Right lobe of liver (tissue), 6 donors: ENCODE measurements around the gene ATR. TPM values are rescaled to one million over a fixed set of nuclear protein-coding genes. Genes with fewer than 3 reads are reported as not detected.

ENCODE experiments used
- ATAC-seq, 4 donors: fragments of 200-7000 bp; cut with Tn5 transposase; one replicate each; pipeline ENCODE4 v1.9.1; 2020; ENCODE audit warnings: mild to moderate bottlenecking in 4 of 4, moderate library complexity in 4 of 4
- DNase-seq, 3 donors: peaks; one replicate each; pipeline ENCODE4 v3.0.0-alpha.2; 2020
- H3K27ac ChIP-seq, 3 donors: fragments of 200-600 bp; one replicate each; pipeline ENCODE4 v1.8.0; 2022
- H3K27me3 ChIP-seq, 2 donors: fragments of 200-600 bp; one replicate each; pipeline ENCODE4 v1.8.0; 2022
- H3K36me3 ChIP-seq, 4 donors: fragments of 200-600 bp; sonication (generic) in 1 of 4; one replicate each; pipeline versions ENCODE4 v1.5.1 to v1.8.0; 2017 to 2022; ENCODE audit warnings: control low read depth in 1 of 4
- H3K4me1 ChIP-seq, 4 donors: fragments of 200-600 bp; sonication (generic) in 1 of 4; one replicate each; pipeline versions ENCODE4 v1.5.1 to v1.8.0; 2017 to 2022; ENCODE audit warnings: control low read depth in 1 of 4
- H3K4me3 ChIP-seq, 3 donors: fragments of 200-600 bp; one replicate each; pipeline ENCODE4 v1.8.0; 2022
- H3K9me3 ChIP-seq, 4 donors: fragments of 200-600 bp; sonication (generic) in 1 of 4; one replicate each; pipeline versions ENCODE4 v1.5.1 to v1.8.0; 2017 to 2022; ENCODE audit warnings: control low read depth in 1 of 4
- CTCF ChIP-seq, 4 donors: fragments of 200-600 bp in 3 of 4; fragments of 450-650 bp in 1 of 4; IDR thresholded peaks; one replicate each; pipeline versions ENCODE4 v1.5.1 to v1.8.0; 2016 to 2022; ENCODE audit warnings: antibody characterized with exemption in 4 of 4, mild to moderate bottlenecking in 2 of 4
- POLR2A ChIP-seq: fragments of 450-650 bp; IDR thresholded peaks from one replicate; pipeline ENCODE4 v1.6.1; 2017; ENCODE audit warnings: antibody characterized with exemption, mild to moderate bottlenecking
- WGBS: methylation state at CpG from one replicate; pipeline ENCODE4 v1.1.6; 2018; ENCODE audit warnings: low coverage, low lambda C conversion rate; ENCODE audit not compliant: insufficient coverage; ENCODE audit errors: missing lambda C conversion rate; 5-methylcytosine and 5-hydroxymethylcytosine counted together
- intact Hi-C, 2 donors: fragments of 100-400 bp; cut with DNase I; formaldehyde crosslinking; loops; one replicate each; pipeline versions ENCODE4 v1.11.2 to v1.14.1; 2022
- total RNA-seq, 6 experiments: library from RNA; depleted of rRNA in 2 of 6; stranded (reverse); fragments of >200 nt in 2 of 6; fragmentation: NEBNext Ultra II Directional in 3 of 6; extraction: Animal tissue kit (Norgen Biotek cat#: 25700) in 3 of 6; gene quantifications; one replicate each; pipeline versions ENCODE4 v1.1.0 to v1.2.4, GENCODE V29; 2016 to 2023
- donor health status: DM: no; HTN: yes; CAD: no.
- donor health status: DM: no; HTN: no; CAD: no.
- donor health status: DM: no; HTN: no; CAD: no.
- donor health status: DM: no; HTN: yes; CAD: no.
- donor health status: DM: no; HTN: yes; CAD: no.

ATR gene
- total RNA-seq, 6 experiments from 2014 or later: 8.0 to 26.9 (median 15.7) TPM

GRCh38 chr3:142602619-142603385 lies 24.3 kb upstream of the ATR start:
- Histone ChIP-seq H3K27me3 (no peaks in the 10 kb centered on the region), H3K36me3 (no peaks in the 10 kb centered on the region), H3K27ac (no peak overlapping the region), H3K4me3 (no peak overlapping the region), H3K9me3 (no peaks in the 10 kb centered on the region), H3K4me1 (no peaks in the 10 kb centered on the region)
- TF ChIP-seq CTCF (IDR thresholded peaks at IDR 0.05): no peak
- no peak for TF ChIP-seq POLR2A
- intact Hi-C loops: no loop called here
- 88% methylated on average over 13 of the region's 13 CpGs for WGBS
- no peak for DNase-seq
- no peak for ATAC-seq

- no peaks in the 10 kb centered on the region for H3K9me3 ChIP-seq
- no peaks in the 10 kb centered on the region for H3K27me3 ChIP-seq
- intact Hi-C loops: no loop called here
- H3K4me1 ChIP-seq: peaks cover 0 to 6% (median 0%) of the 10 kb centered on the region in 4 donors
- no peak overlapping the region for H3K27ac ChIP-seq
- DNase-seq (no peak), ATAC-seq (no peak)
- H3K36me3 ChIP-seq: no peaks in the 10 kb centered on the region
- no peak overlapping the region for H3K4me3 ChIP-seq
- WGBS: 93% methylated on average over 4 of the region's 4 CpGs
- TF ChIP-seq POLR2A (no peak), CTCF (IDR thresholded peaks at IDR 0.05) (no peak)
These were observed 23.2 kb upstream of the ATR start for GRCh38 chr3:142601713-142602112.

GRCh38 chr3:142597906-142598305 lies 19.4 kb upstream of the ATR start:
- peaks cover 0 to 6% (median 0%) of the 10 kb centered on the region in 4 donors for H3K4me1 ChIP-seq
- H3K27me3 ChIP-seq: no peaks in the 10 kb centered on the region
- H3K36me3 ChIP-seq: no peaks in the 10 kb centered on the region
- ATAC-seq: no peak
- H3K4me3 ChIP-seq: no peak overlapping the region
- 29% methylated on average over 3 of the region's 3 CpGs for WGBS
- TF ChIP-seq POLR2A (no peak), CTCF (IDR thresholded peaks at IDR 0.05) (no peak)
- no peaks in the 10 kb centered on the region for H3K9me3 ChIP-seq
- no peak for DNase-seq
- intact Hi-C loops: loop anchor here in 1 of 2 donors (10.0 kb wide), 1 partner anchor 397 kb away; no protein-coding TSS in a partner anchor
- H3K27ac ChIP-seq: no peak overlapping the region

GRCh38 chr3:142596726-142597088 lies 18.2 kb upstream of the ATR start:
- peak; percentile 32 to 48 (median 40) for ATAC-seq
- no peak for DNase-seq
- WGBS: 11% methylated on average over 5 of the region's 5 CpGs
- intact Hi-C loops: loop anchor here in 1 of 2 donors (10.0 kb wide), 1 partner anchor 398 kb away; no protein-coding TSS in a partner anchor
- TF ChIP-seq POLR2A: no peak
- no peaks in the 10 kb centered on the region for H3K27me3 ChIP-seq
- no peaks in the 10 kb centered on the region for H3K36me3 ChIP-seq
- no peaks in the 10 kb centered on the region for H3K9me3 ChIP-seq
- peaks cover 0 to 6% (median 0%) of the 10 kb centered on the region in 4 donors for H3K4me1 ChIP-seq
- H3K27ac ChIP-seq: peak overlapping the region; percentile 49 to 81 (median 63)
- peak overlapping the region; percentile 74 to 77 (median 77) for H3K4me3 ChIP-seq
